ENCODE data around the gene ACY1.

The ACY1 gene

DNA sequence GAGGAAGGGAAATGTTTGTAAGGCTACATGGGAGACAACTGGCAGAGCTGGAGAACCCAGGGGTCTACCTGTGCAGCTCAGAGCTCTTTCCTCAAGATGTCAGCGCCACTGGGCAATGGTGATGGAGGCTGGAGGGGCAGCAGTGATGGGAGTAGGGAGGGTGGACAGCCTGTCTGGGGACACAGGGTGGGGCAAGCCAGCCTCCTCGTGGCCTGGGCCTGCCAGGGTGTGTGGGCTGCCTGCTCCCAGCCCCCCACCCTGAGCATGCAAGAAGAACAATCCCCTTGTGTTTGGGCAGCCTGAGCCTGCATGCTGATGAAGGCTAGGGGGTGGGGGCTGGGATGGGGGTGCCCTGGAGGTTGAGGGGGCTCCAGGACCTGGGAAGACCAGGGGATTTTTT lies 17.3 kb upstream of the ACY1 start:
- TF ChIP-seq, protein P1, sequence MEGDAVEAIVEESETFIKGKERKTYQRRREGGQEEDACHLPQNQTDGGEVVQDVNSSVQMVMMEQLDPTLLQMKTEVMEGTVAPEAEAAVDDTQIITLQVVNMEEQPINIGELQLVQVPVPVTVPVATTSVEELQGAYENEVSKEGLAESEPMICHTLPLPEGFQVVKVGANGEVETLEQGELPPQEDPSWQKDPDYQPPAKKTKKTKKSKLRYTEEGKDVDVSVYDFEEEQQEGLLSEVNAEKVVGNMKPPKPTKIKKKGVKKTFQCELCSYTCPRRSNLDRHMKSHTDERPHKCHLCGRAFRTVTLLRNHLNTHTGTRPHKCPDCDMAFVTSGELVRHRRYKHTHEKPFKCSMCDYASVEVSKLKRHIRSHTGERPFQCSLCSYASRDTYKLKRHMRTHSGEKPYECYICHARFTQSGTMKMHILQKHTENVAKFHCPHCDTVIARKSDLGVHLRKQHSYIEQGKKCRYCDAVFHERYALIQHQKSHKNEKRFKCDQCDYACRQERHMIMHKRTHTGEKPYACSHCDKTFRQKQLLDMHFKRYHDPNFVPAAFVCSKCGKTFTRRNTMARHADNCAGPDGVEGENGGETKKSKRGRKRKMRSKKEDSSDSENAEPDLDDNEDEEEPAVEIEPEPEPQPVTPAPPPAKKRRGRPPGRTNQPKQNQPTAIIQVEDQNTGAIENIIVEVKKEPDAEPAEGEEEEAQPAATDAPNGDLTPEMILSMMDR (IDR thresholded peaks at IDR 0.05; ENCODE audit: insufficient read depth, low read depth, low read length, missing control alignments), result no peak
- no peak overlapping the region for H3K4me3 ChIP-seq (ENCODE audit: low read depth, low read length)
- no peak for DNase-seq (ENCODE audit: low read depth)

DNA sequence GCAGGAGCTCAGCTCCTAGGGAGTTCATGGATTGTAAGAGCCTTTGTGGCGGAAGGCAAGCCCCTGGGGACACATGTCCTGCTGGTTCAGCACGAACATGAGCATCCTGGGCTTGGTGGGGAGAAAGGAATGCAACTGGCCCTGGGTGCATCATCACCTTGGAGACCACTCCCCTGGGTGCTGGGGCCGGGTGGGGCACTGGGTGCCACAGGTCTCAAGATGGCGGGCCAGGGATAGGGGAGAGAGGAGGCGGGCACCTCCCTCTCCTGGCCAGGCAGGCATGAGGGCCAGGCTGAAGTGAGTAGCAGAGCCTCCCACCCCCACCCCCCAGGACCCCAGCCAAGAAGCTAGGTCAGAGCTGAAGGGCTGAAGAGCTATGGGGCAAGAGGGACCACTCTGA lies 16.8 kb upstream of the ACY1 start:
- no peak for DNase-seq (ENCODE audit: low read depth)
- peak overlapping the region; percentile 62 for H3K4me3 ChIP-seq (ENCODE audit: low read depth, low read length)
- TF ChIP-seq, protein P1 (IDR thresholded peaks at IDR 0.05; ENCODE audit: insufficient read depth, low read depth, low read length, missing control alignments), result no peak

DNA sequence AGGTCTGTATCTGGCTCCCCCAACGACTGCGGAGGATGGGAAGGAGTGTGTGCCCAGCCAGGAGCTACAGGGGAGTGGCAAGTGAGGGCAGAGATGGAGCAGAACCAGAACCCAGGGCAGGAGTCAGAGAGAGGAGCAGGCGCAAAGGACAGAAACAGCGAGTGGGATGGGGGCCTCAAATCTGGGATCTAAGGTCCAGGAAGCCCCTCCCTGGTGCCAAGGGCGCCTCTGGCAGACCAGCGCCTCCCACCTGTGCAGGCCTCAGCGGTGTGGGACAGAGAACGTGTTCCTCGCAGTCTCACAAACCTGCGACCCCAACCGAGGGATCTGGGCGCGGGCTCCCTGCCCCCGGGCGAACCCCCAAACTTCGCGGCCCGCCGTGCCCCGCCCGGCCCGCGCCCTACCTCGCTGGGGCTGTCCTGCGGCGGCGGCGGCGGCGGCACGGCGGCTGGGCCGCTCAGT lies 16.4 kb upstream of the ACY1 start:
- no peak for DNase-seq (ENCODE audit: low read depth)
- TF ChIP-seq, protein P1 (IDR thresholded peaks at IDR 0.05; ENCODE audit: insufficient read depth, low read depth, low read length, missing control alignments), result no peak
- peak overlapping the region; percentile 62 for H3K4me3 ChIP-seq (ENCODE audit: low read depth, low read length)

DNA sequence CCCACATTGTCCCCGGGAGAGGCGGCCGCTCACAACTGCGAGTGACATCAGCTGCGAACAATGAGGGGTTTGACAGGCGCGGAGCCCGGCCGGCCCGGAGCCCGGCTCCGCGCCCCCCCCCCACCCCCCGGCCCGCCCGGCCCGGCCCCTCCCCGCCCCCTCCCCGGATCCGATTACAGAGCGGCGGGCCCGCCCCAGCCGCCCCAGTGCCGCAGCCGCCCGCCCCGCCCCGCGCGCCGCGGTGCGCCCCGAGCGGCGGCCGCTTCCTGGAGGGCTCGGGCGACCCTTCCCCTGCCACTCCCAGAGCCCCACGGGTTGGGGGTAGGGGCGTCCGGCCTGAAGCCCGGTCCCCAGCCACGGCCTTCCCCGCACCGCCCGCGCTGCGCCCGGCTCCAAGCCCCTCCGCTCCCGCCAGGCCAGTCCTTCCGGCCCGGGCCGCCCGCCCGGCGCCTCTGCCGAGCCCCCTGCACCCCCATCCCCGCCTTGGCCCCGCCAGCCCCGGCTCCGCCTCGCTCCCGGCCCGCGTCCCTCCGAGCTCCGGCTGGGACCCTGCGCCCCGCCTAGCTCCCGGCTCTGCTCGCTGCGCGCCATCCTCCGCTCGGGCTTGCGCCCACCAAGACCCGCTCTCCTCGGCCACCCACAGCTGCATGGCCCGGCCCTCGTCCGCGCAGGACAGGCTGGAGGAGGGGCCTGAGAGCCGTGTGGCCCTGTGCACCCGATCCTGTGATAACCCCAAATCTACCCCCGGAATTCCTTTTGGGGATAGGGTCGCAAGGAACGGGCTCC lies 15.8 kb upstream of the ACY1 start, which contains the start of gene PCBP4:
Gene PCBP4 (minus strand): TSS at position 71 of the 786 bp plus-strand sequence. CDS start 6,214 bp downstream, outside the sequence.
- H3K4me3 ChIP-seq (ENCODE audit: low read depth, low read length), result peak within 1 kb of the TSS; percentile 62
- DNase-seq (ENCODE audit: low read depth), result peak; percentile 37
- TF ChIP-seq, protein P1 (IDR thresholded peaks at IDR 0.05; ENCODE audit: insufficient read depth, low read depth, low read length, missing control alignments), result no peak

DNA sequence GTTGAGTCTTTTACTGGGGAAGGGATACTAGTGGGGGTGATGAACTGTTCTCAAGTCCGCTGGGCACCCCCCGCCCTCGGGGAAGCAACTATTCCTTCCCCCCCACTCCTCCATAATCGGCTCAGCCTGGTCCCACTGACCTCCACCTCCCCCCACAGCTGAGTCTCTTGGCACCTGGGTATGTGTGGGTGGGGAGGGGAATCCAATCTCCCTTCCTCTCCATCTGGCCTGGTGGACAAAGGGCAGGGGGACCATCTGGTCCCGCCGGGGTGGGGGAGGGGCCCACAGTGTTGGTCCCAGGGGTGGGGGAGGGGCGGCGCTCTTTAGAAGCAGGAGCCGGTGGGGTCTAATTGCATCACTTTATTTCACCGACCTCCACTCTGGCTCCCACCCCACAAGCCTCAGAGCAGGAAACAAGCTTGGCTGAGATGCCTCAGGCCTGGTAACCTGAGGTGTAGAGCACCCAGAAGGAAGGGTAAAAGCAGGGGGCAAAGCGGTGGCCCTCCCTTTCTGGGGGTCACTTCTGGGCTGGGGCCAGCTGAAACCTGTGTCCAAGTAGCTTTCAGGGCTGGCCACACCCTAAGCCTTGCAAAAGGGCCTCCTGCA lies 15.1 kb upstream of the ACY1 start:
- H3K4me3 ChIP-seq (ENCODE audit: low read depth, low read length), result peak overlapping the region; percentile 58
- DNase-seq (ENCODE audit: low read depth), result no peak
- TF ChIP-seq, protein P1 (IDR thresholded peaks at IDR 0.05; ENCODE audit: insufficient read depth, low read depth, low read length, missing control alignments), result no peak

DNA sequence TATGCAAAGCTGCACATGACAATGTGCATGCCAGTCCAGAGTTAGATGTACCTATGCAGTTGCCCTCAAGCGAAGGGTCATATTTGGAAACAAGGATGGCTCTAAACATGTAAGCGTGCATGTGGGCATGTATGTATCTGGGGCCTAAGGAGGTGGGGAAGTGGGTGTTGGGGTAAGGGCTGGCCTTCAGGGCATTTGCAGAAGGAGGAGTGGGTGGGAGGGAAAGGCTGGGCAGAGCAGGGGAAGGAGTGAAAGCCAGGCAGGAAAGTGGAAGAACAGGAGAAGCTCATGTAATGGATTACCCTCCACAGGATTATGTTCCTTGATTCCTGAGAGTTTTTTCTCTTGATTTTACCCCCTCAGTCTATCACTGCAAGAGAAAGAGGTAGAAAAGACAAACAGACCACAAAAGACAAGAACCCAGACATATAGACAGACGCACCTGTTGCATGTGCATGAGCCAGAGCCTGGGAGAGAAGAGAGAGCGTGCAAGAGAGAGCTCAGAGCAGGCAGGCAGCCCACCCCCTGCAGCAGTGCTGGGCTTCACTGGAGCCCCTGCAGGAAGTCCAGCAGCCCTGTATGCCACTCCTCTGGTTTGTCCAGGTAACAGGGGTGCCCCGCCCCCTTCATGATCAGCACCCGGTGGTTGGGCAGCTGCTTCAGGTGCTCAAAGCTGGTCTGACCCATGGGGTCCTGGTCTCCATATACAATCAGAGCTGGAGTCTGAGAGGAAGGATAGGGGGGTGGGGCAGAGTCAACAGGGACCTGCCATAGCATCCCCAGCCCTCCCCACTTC lies 14.3 kb upstream of the ACY1 start:
- no peak overlapping the region for H3K4me3 ChIP-seq (ENCODE audit: low read depth, low read length)
- DNase-seq (ENCODE audit: low read depth), result no peak
- TF ChIP-seq, protein P1 (IDR thresholded peaks at IDR 0.05; ENCODE audit: insufficient read depth, low read depth, low read length, missing control alignments), result no peak

Data from GM12865 (cell line).